Hematopoietic multipotent progenitor cell treated with erythropoietin and hydrocortisone succinate and interleukin-3 and kit ligand, for 6 days (in vitro differentiated cells): ENCODE data around the gene CELF1.
A peak's percentile ranks its signal among the peaks of the same experiment; 100 is the strongest.

ENCODE experiments used
- DNase-seq: peaks from one replicate; pipeline ENCODE4 v3.0.0-alpha.2; 2015

Gene CELF1

GRCh38 chr11:47552566-47553405, at the start of gene CELF1:
CELF1 (minus strand) TSS chr11:47553132; CDS start chr11:47499523, 53,609 bp downstream.
- peak; percentile 96 for DNase-seq

GRCh38 chr11:47599902-47600301, 47.0 kb upstream of the CELF1 start:
- no peak for DNase-seq

- DNase-seq: no peak
Observed at GRCh38 chr11:47595967-47596366, 43.0 kb upstream of the CELF1 start.

GRCh38 chr11:47595029-47595428, 42.1 kb upstream of the CELF1 start:
- DNase-seq: no peak

GRCh38 chr11:47593934-47594855, 41.3 kb upstream of the CELF1 start, which contains the start of gene C1QTNF4:
C1QTNF4 (minus strand) TSS chr11:47594411; CDS start chr11:47590810, 3,601 bp downstream.
- no peak for DNase-seq

GRCh38 chr11:47593492-47593933, 40.6 kb upstream of the CELF1 start:
- DNase-seq: no peak

- no peak for DNase-seq
Observed at GRCh38 chr11:47592970-47593369, 40.0 kb upstream of the CELF1 start.

- DNase-seq: no peak
Observed at GRCh38 chr11:47592251-47592650, 39.3 kb upstream of the CELF1 start.

GRCh38 chr11:47591764-47592163, 38.8 kb upstream of the CELF1 start:
- peak; percentile 42 for DNase-seq

- DNase-seq: no peak
Observed at GRCh38 chr11:47589977-47590861, 37.3 kb upstream of the CELF1 start.

- DNase-seq: no peak
Observed at GRCh38 chr11:47589584-47589976, 36.6 kb upstream of the CELF1 start.

GRCh38 chr11:47589118-47589517, 36.2 kb upstream of the CELF1 start:
- DNase-seq: no peak

GRCh38 chr11:47587723-47588326, 34.9 kb upstream of the CELF1 start:
- DNase-seq: peak; percentile 65

GRCh38 chr11:47587039-47587716, 34.2 kb upstream of the CELF1 start:
- no peak for DNase-seq

- DNase-seq: no peak
Observed at GRCh38 chr11:47586098-47586855, 33.3 kb upstream of the CELF1 start, which contains the start of gene FAM180B. FAM180B (plus strand) TSS chr11:47586678; CDS start chr11:47586769, 91 bp downstream.

GRCh38 chr11:47583844-47584243, 30.9 kb upstream of the CELF1 start:
- DNase-seq: no peak

- peak; percentile 93 for DNase-seq
Observed at GRCh38 chr11:47578524-47579494, 25.9 kb upstream of the CELF1 start, which contains the start of the genes KBTBD4 and NDUFS3. KBTBD4 (minus strand) TSS chr11:47578970; CDS start chr11:47578951, 19 bp downstream. NDUFS3 (plus strand) TSS chr11:47579074; CDS start chr11:47579092, 18 bp downstream.

- DNase-seq: no peak
Observed at GRCh38 chr11:47577460-47578041, 24.6 kb upstream of the CELF1 start.

- no peak for DNase-seq
Observed at GRCh38 chr11:47573321-47573720, 20.4 kb upstream of the CELF1 start.
